Measurements from ENCODE around the gene ARL15. TPM values are rescaled to one million over a fixed set of nuclear protein-coding genes. Genes with fewer than 3 reads are reported as not detected.

ARL15 gene
- total RNA-seq, 1 experiment from 2014 or later = 18.3 TPM

DNA sequence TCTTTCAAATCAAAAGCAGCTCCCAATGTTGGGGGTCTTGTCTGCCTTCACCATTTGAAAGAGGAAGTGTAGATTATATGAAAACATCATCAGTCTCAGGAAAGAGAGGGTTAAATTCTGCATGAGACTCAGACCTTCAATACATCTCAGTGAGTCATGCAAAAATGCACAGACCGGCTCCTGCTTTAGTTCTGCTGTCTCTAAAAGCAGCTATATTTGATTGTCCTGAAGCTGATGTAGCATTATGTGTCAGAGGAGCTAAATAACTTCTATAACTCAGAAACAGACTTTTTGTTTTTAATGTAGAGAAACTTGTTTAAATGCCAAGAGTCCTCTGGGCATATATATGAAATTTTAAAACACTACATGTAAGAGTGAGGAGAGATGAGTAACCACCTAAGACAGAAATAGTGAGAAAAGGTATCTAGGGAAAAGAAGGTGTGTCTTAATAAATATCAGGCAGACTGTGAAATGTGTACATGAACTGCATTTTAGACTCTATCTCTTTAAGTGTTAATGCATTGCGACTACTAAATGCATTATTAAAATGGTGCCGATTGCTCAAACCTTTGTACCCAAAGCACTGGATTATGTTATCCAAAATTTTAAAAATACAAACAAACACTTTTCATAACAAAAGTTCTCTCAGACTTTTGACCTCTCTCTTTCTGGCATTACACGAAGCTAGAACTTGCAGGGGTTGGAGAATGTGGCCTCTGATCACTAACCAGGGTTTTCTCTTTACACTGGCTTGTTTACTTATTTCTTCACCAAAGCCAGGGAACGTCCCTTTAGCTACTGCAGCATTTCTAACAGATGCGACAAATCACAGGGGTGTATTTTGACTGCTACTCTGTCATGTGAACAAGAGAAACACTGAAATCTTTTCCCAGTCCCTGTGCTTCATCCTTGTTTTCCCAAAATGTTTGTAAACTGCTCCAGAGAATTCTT is 302.3 kb downstream of the ARL15 start:
- POLR2A ChIA-PET (ENCODE audit: low non-redundant PET) = no interaction called here
- intact Hi-C loops (cut with micrococcal nuclease; ENCODE audit: unreplicated experiment) = no loop called here
- Histone ChIP-seq H3K36me3 (ENCODE audit: insufficient read depth, low read length, poor library complexity, severe bottlenecking) (no peaks in the 10 kb centered on the region), H3K4me1 (ENCODE audit: insufficient read depth, low read length, poor library complexity, severe bottlenecking) (no peaks in the 10 kb centered on the region), H3K27ac (ENCODE audit: low read depth, low read length, poor library complexity, severe bottlenecking) (no peak overlapping the region), H3K27me3 (replicated peaks; ENCODE audit: insufficient read depth, low read depth, low read length, poor library complexity) (no peaks in the 10 kb centered on the region), H3K9me3 (ENCODE audit: low read depth, low read length, poor library complexity, severe bottlenecking) (no peaks in the 10 kb centered on the region), H3K4me3 (ENCODE audit: low read depth, low read length, poor library complexity, severe bottlenecking) (no peak overlapping the region)
- no TSS peak for BruUV-seq (replicated peaks)
- DNase-seq (ENCODE audit: low spot score) = no peak
- TF ChIP-seq EZH2 (IDR thresholded peaks at IDR 0.05; ENCODE audit: borderline replicate concordance, low read depth, low read length, poor library complexity, severe bottlenecking) = no peak
- TF ChIP-seq, protein P1, sequence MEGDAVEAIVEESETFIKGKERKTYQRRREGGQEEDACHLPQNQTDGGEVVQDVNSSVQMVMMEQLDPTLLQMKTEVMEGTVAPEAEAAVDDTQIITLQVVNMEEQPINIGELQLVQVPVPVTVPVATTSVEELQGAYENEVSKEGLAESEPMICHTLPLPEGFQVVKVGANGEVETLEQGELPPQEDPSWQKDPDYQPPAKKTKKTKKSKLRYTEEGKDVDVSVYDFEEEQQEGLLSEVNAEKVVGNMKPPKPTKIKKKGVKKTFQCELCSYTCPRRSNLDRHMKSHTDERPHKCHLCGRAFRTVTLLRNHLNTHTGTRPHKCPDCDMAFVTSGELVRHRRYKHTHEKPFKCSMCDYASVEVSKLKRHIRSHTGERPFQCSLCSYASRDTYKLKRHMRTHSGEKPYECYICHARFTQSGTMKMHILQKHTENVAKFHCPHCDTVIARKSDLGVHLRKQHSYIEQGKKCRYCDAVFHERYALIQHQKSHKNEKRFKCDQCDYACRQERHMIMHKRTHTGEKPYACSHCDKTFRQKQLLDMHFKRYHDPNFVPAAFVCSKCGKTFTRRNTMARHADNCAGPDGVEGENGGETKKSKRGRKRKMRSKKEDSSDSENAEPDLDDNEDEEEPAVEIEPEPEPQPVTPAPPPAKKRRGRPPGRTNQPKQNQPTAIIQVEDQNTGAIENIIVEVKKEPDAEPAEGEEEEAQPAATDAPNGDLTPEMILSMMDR (conservative IDR thresholded peaks at IDR 0.05; ENCODE audit: low read depth, low read length) = no peak
- CTCF ChIA-PET = no interaction called here

DNA sequence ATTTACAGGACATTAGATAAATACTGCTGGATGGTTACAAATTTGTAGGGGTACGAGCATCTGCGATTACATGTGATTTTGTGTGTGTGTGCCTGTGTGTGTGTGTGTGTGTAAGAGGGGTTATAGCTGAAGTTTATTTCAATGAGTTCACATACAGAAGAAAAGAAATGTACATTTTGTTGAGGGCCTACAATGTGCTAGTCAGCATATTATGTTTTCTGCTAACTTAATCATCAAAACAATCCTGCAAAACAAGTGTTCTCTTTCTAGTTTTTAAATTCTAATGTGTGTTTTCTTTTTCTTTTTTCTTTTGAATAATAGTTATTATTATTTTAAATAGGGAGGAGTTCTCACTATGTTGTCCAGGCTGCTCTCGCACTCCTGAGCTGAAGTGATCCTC is 305.7 kb downstream of the ARL15 start:
- intact Hi-C loops (cut with micrococcal nuclease; ENCODE audit: unreplicated experiment) = no loop called here
- H3K4me1 ChIP-seq (ENCODE audit: insufficient read depth, low read length, poor library complexity, severe bottlenecking) = no peaks in the 10 kb centered on the region
- TF ChIP-seq EZH2 (IDR thresholded peaks at IDR 0.05; ENCODE audit: borderline replicate concordance, low read depth, low read length, poor library complexity, severe bottlenecking) = no peak

DNA sequence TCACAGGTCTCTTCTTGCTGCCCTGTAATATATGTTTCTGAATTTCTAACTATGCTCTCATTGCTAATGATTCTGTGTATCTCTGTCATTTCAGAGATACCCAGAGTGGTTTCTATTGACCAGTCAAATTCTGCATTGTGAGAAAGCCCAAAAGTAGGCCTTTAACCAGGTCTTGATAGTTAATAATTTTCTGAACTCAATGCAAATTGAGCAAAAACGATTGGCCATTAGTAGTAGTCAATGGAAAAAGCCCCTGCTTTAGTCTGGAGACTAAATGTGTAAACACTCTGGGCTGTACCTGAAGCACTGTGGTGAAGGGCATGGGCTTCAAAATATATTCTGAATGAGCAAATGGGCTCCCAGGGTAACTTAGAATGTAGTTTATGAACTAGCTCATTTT is 307.6 kb downstream of the ARL15 start:
- CTCF ChIA-PET = no interaction called here
- Histone ChIP-seq H3K36me3 (ENCODE audit: insufficient read depth, low read length, poor library complexity, severe bottlenecking) (no peaks in the 10 kb centered on the region), H3K27ac (ENCODE audit: low read depth, low read length, poor library complexity, severe bottlenecking) (no peak overlapping the region), H3K9me3 (ENCODE audit: low read depth, low read length, poor library complexity, severe bottlenecking) (no peaks in the 10 kb centered on the region), H3K4me1 (ENCODE audit: insufficient read depth, low read length, poor library complexity, severe bottlenecking) (no peaks in the 10 kb centered on the region), H3K27me3 (replicated peaks; ENCODE audit: insufficient read depth, low read depth, low read length, poor library complexity) (no peaks in the 10 kb centered on the region), H3K4me3 (ENCODE audit: low read depth, low read length, poor library complexity, severe bottlenecking) (no peak overlapping the region)
- intact Hi-C loops (cut with micrococcal nuclease; ENCODE audit: unreplicated experiment) = no loop called here
- no TSS peak for BruUV-seq (replicated peaks)
- no peak for DNase-seq (ENCODE audit: low spot score)
- POLR2A ChIA-PET (ENCODE audit: low non-redundant PET) = no interaction called here
- no peak for TF ChIP-seq EZH2 (IDR thresholded peaks at IDR 0.05; ENCODE audit: borderline replicate concordance, low read depth, low read length, poor library complexity, severe bottlenecking)
- TF ChIP-seq, protein P1 (conservative IDR thresholded peaks at IDR 0.05; ENCODE audit: low read depth, low read length) = no peak

More for the DNA sequence above, 305.7 kb downstream of the ARL15 start:
- H3K36me3 ChIP-seq (ENCODE audit: insufficient read depth, low read length, poor library complexity, severe bottlenecking) = no peaks in the 10 kb centered on the region
- no peak overlapping the region for H3K27ac ChIP-seq (ENCODE audit: low read depth, low read length, poor library complexity, severe bottlenecking)
- DNase-seq (ENCODE audit: low spot score) = no peak
- CTCF ChIA-PET = no interaction called here
- H3K4me3 ChIP-seq (ENCODE audit: low read depth, low read length, poor library complexity, severe bottlenecking) = no peak overlapping the region
- POLR2A ChIA-PET (ENCODE audit: low non-redundant PET) = no interaction called here
- BruUV-seq (replicated peaks) = no TSS peak
- H3K9me3 ChIP-seq (ENCODE audit: low read depth, low read length, poor library complexity, severe bottlenecking) = no peaks in the 10 kb centered on the region
- H3K27me3 ChIP-seq (replicated peaks; ENCODE audit: insufficient read depth, low read depth, low read length, poor library complexity) = no peaks in the 10 kb centered on the region
